ENCODE results near the gene CXCL1.

DNA sequence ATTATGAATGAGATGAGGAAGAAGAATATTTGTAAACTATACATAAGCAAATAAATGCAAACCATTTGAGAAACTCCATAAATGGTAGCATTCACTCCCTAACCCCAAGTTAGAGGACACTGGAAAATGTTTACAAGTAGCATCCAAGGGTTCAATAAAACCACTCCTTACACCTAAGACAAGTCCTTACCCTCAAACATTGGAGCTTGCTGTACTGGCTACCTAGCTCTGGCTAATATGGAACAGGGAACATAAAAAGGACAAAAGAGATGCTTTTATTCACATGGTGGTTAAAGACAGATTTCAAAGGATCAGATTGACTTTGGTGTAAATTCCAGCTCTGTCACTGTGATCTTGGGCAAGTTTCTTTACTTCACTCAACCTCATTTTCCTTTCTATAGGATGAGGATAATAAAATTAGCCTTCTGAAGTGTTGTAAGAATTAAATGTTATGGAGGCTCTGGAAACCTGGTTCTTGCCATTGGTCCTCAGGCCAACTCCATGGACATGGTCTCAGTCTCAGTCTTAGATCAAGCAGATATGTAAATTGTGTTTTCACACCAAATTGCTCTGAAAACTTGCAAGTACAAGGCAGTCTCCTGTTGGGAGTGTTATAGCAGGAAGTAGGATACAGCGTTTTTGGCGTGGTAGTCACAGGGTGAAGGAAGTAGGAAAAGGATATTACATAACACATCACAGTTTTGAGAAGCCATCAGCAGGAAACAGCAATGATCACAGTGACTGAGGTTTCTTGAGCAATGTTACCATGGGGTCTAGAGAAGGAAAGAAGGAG, 3.3 kb downstream of the CXCL1 start:
- TF ChIP-seq, protein P1, sequence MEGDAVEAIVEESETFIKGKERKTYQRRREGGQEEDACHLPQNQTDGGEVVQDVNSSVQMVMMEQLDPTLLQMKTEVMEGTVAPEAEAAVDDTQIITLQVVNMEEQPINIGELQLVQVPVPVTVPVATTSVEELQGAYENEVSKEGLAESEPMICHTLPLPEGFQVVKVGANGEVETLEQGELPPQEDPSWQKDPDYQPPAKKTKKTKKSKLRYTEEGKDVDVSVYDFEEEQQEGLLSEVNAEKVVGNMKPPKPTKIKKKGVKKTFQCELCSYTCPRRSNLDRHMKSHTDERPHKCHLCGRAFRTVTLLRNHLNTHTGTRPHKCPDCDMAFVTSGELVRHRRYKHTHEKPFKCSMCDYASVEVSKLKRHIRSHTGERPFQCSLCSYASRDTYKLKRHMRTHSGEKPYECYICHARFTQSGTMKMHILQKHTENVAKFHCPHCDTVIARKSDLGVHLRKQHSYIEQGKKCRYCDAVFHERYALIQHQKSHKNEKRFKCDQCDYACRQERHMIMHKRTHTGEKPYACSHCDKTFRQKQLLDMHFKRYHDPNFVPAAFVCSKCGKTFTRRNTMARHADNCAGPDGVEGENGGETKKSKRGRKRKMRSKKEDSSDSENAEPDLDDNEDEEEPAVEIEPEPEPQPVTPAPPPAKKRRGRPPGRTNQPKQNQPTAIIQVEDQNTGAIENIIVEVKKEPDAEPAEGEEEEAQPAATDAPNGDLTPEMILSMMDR (IDR thresholded peaks at IDR 0.05): no peak
- no peak for TF ChIP-seq EP300 (IDR thresholded peaks at IDR 0.05)

Data from ovary (tissue), 3 donors.